ENCODE measurements around the gene DIP2B.

GRCh38 chr12:50549885-50550284 lies 45.1 kb downstream of the DIP2B start:
- TF ChIP-seq, protein P1, sequence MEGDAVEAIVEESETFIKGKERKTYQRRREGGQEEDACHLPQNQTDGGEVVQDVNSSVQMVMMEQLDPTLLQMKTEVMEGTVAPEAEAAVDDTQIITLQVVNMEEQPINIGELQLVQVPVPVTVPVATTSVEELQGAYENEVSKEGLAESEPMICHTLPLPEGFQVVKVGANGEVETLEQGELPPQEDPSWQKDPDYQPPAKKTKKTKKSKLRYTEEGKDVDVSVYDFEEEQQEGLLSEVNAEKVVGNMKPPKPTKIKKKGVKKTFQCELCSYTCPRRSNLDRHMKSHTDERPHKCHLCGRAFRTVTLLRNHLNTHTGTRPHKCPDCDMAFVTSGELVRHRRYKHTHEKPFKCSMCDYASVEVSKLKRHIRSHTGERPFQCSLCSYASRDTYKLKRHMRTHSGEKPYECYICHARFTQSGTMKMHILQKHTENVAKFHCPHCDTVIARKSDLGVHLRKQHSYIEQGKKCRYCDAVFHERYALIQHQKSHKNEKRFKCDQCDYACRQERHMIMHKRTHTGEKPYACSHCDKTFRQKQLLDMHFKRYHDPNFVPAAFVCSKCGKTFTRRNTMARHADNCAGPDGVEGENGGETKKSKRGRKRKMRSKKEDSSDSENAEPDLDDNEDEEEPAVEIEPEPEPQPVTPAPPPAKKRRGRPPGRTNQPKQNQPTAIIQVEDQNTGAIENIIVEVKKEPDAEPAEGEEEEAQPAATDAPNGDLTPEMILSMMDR (IDR thresholded peaks at IDR 0.05; ENCODE audit: poor library complexity, severe bottlenecking) = no peak
- TF ChIP-seq MXI1 (conservative IDR thresholded peaks at IDR 0.05; ENCODE audit: poor library complexity, severe bottlenecking) = no peak
- TF ChIP-seq POLR2AphosphoS5 (IDR thresholded peaks at IDR 0.05) = no peak

Data from neural cell (in vitro differentiated cells).